ENCODE data around the gene NEFH. TPM values are rescaled to one million over a fixed set of nuclear protein-coding genes. Genes with fewer than 3 reads are reported as not detected.
"Not testable (repeated sequence)": the region's sequence is repeated elsewhere in the genome, so short reads cannot be mapped to it uniquely, and the experiment has no call there.

The NEFH gene, protein sequence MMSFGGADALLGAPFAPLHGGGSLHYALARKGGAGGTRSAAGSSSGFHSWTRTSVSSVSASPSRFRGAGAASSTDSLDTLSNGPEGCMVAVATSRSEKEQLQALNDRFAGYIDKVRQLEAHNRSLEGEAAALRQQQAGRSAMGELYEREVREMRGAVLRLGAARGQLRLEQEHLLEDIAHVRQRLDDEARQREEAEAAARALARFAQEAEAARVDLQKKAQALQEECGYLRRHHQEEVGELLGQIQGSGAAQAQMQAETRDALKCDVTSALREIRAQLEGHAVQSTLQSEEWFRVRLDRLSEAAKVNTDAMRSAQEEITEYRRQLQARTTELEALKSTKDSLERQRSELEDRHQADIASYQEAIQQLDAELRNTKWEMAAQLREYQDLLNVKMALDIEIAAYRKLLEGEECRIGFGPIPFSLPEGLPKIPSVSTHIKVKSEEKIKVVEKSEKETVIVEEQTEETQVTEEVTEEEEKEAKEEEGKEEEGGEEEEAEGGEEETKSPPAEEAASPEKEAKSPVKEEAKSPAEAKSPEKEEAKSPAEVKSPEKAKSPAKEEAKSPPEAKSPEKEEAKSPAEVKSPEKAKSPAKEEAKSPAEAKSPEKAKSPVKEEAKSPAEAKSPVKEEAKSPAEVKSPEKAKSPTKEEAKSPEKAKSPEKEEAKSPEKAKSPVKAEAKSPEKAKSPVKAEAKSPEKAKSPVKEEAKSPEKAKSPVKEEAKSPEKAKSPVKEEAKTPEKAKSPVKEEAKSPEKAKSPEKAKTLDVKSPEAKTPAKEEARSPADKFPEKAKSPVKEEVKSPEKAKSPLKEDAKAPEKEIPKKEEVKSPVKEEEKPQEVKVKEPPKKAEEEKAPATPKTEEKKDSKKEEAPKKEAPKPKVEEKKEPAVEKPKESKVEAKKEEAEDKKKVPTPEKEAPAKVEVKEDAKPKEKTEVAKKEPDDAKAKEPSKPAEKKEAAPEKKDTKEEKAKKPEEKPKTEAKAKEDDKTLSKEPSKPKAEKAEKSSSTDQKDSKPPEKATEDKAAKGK
- total RNA-seq: 8.4 TPM in 2 replicates

DNA sequence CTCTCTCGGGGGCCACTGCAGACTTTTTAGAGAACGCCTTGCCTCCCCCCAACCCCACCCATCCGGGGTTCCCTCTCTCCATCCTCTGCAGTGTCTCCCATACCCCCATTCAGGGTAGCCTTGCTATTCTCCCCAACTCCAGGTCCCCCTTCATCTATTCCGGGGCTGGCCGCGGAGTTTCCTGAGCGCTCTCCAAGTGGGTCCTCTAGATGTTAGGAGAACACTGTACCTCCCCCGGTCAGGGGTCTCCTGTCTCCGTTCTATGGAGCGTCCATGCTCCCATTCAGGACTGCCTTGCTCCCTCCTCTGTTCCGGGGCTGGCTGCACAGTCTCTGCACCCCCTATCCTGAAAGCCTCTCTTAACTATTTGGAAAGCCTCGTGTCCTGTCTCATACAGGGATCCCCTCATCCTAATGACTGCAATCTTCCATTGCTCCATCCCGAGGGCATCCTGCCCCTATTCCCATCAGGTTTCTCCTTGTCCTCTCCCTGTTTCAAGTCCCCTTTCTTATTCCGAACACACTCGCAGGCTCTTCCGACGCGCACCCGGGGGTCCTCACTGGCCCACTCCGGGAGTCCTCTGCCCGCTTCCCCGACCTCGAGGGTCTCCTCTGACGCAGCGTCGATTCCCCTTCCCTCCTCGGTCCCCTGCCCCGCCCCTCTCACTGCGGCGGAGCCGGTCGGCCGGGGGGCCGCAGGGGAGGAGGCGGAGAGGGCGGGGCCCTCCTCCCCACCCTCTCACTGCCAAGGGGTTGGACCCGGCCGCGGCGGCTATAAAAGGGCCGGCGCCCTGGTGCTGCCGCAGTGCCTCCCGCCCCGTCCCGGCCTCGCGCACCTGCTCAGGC lies at the start of gene NEFH:
NEFH (plus strand) TSS at position 802 of the 845 bp plus-strand sequence. CDS start 45 bp downstream, outside the sequence.
- Mint-ChIP-seq H3K4me3 (peak within 1 kb of the TSS; percentile 41), H3K27me3 (ENCODE audit: insufficient read depth) (peaks cover 41% of the 10 kb centered on the region), H3K27ac (no peak within 1 kb of the TSS), H3K36me3 (ENCODE audit: low read depth) (no peaks in the 10 kb centered on the region), H3K9me3 (no peaks in the 10 kb centered on the region), H3K4me1 (ENCODE audit: low read depth) (peaks cover 11% of the 10 kb centered on the region)
- DNase-seq (ENCODE audit: low spot score): no peak
- intact Hi-C loops (cut with micrococcal nuclease): no loop called here

DNA sequence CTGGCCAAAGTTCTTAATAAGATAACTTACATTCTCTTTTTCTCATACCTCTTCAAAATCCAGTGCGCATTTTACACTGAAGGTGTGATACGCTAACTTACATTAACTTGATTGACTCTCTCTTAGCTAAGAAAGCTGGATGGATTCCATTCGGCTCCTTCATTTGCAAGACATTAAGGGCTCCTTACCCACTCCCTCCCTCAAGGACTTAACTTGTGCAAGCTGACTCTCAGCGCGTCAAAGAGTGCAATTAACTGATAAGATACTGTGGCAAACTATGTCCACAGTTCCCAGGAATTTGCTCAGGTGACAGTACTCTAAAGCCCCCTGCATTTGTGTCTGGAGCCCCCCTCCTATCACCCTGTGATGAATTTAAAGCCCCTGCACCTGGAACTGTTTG lies 48.0 kb upstream of the NEFH start:
- Mint-ChIP-seq H3K9me3 (no peaks in the 10 kb centered on the region), H3K27me3 (ENCODE audit: insufficient read depth) (peaks cover 48% of the 10 kb centered on the region), H3K36me3 (ENCODE audit: low read depth) (no peaks in the 10 kb centered on the region)

DNA sequence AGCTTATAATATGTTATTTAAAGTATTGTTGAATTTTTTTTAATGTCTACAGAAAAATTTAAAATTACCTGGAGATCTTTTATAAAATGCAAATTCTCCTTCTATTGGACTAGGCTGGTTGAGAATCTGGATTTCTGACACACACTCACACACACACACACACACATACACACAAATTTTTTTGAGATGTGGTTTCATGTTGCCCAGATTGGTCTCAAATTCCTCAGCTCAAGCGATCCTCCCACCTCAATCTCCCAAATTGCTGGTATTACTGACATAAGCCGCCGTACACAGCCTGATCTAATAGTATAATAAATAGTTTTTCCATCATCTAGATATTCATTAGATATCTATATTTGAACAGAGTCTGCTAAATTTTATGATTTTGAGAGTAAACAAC lies 46.2 kb upstream of the NEFH start:
- intact Hi-C loops (cut with micrococcal nuclease): no loop called here
- H3K4me3 Mint-ChIP-seq: no peak overlapping the region
- no peak overlapping the region for H3K27ac Mint-ChIP-seq
- H3K9me3 Mint-ChIP-seq: no peaks in the 10 kb centered on the region
- DNase-seq (ENCODE audit: low spot score): no peak
- H3K36me3 Mint-ChIP-seq (ENCODE audit: low read depth): no peaks in the 10 kb centered on the region
- no peaks in the 10 kb centered on the region for H3K4me1 Mint-ChIP-seq (ENCODE audit: low read depth)
- peaks cover 46% of the 10 kb centered on the region for H3K27me3 Mint-ChIP-seq (ENCODE audit: insufficient read depth)

More for the DNA sequence above, 48.0 kb upstream of the NEFH start:
- Mint-ChIP-seq H3K4me3 (no peak overlapping the region), H3K4me1 (ENCODE audit: low read depth) (no peaks in the 10 kb centered on the region), H3K27ac (no peak overlapping the region)
- intact Hi-C loops (cut with micrococcal nuclease): no loop called here
- no peak for DNase-seq (ENCODE audit: low spot score)

DNA sequence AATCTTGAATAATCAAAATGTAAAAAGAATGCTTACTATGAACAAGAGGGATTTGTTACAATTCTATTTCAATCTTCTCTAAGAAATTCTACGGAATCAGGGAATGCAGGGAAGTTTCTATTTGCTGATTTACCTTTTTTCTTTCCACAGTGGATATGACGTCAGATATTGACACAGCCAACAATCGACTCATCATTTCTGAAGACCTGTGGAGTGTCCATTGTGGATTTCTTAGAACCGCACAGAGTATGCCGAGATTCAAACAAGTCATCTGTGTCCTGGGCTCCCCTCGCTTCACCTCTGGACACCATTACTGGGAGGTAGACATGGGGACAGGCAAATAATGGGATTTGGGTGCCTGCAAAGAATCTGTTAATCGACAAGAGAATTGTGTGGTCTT lies 45.7 kb upstream of the NEFH start:
- H3K4me1 Mint-ChIP-seq (ENCODE audit: low read depth): no peaks in the 10 kb centered on the region
- H3K9me3 Mint-ChIP-seq: no peaks in the 10 kb centered on the region
- no peak overlapping the region for H3K4me3 Mint-ChIP-seq
- H3K36me3 Mint-ChIP-seq (ENCODE audit: low read depth): no peaks in the 10 kb centered on the region
- H3K27ac Mint-ChIP-seq: no peak overlapping the region
- intact Hi-C loops (cut with micrococcal nuclease): no loop called here
- no peak for DNase-seq (ENCODE audit: low spot score)
- peaks cover 42% of the 10 kb centered on the region for H3K27me3 Mint-ChIP-seq (ENCODE audit: insufficient read depth)

DNA sequence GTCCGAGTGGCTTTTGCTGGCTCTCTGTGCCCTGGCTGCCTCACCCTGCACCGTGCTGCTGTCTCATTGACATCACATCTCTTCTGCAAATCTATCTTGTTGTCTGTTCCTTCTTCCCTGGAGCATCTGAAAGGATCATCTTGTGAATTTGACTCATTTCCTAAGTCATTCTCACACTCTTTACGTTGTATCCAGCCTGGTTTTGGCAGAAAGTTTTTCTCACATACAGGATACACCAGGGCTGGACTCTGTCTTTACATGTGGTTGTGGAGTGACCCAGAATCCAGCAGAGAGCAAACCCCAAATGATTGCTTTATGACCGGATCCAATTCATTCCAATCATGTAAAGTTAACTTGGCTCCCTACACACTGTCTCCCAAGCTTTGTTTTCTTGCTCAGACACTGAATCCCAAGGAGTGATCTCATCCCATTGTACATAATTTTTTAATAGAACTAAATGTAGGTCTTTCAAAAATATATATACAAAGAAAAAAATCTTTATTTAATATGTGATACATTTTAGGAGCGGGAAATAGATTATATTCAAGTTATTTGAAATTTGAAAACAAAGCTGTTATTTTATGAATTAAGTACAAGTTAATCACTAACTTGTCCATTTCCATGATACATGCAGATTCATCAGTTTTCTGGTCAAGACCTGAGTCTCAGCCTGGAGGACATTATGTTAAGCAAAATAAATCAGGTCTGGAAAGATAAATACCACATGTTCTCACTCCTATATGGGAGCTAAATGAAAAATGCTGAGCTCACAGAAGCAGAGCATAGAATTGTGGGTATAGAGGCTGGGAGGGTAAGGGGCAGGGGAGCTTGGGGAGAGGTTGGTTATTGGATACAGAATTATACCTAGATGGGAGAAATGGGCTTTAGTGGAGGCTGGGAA lies 44.5 kb upstream of the NEFH start:
- no peaks in the 10 kb centered on the region for H3K36me3 Mint-ChIP-seq (ENCODE audit: low read depth)
- no peak overlapping the region for H3K4me3 Mint-ChIP-seq
- intact Hi-C loops (cut with micrococcal nuclease): no loop called here
- no peaks in the 10 kb centered on the region for H3K9me3 Mint-ChIP-seq
- no peak overlapping the region for H3K27ac Mint-ChIP-seq
- peaks cover 35% of the 10 kb centered on the region for H3K27me3 Mint-ChIP-seq (ENCODE audit: insufficient read depth)
- no peak for DNase-seq (ENCODE audit: low spot score)
- H3K4me1 Mint-ChIP-seq (ENCODE audit: low read depth): no peaks in the 10 kb centered on the region

DNA sequence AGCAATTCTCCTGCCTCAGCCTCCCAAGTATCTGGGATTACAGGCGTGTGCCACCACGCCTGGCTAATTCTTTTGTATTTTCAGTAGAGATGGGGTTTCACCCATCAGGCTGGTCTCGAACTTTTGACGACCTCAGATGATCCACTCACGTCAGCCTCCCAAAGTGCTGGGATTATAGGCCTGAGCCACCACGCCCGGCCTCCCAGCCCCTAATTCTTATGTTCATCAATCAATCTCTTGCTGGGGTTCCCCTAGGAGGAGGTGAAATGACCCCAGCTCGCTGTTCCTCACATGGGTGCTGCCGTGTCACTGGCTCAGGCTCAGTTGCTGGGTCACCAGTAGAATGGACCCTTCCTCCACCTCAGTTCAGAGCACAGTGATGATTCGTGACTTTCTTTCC lies 41.7 kb upstream of the NEFH start, which contains the start of gene RFPL1:
RFPL1 (plus strand) TSS at position 301 of the 400 bp plus-strand sequence.
- intact Hi-C loops (cut with micrococcal nuclease); H3K4me1 Mint-ChIP-seq (ENCODE audit: low read depth); H3K27ac Mint-ChIP-seq; H3K36me3 Mint-ChIP-seq (ENCODE audit: low read depth); DNase-seq (ENCODE audit: low spot score); H3K9me3 Mint-ChIP-seq; H3K4me3 Mint-ChIP-seq: not testable (repeated sequence)
- peaks cover 24% of the 10 kb centered on the region for H3K27me3 Mint-ChIP-seq (ENCODE audit: insufficient read depth)

DNA sequence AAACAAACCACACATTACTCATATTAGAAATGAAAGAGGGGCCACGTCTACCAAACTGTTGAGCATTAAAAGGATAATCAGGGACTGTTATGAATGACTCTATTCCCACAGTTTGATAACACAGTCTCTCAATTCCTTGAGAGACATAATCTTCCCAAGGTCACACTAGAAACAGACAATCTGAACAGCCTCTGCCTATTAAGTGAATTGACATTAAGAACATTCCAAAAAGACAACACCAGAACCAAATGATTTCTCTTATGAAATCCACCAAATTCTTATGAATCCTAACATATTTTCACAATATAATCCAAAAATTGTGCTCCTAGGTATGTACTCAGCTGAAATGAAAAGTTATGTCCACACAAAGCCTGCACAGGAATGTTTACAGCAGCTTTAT lies 37.0 kb upstream of the NEFH start:
- intact Hi-C loops (cut with micrococcal nuclease): no loop called here
- H3K27ac Mint-ChIP-seq: no peak overlapping the region
- no peaks in the 10 kb centered on the region for H3K9me3 Mint-ChIP-seq
- H3K36me3 Mint-ChIP-seq (ENCODE audit: low read depth): no peaks in the 10 kb centered on the region
- no peaks in the 10 kb centered on the region for H3K4me1 Mint-ChIP-seq (ENCODE audit: low read depth)
- peaks cover 6% of the 10 kb centered on the region for H3K27me3 Mint-ChIP-seq (ENCODE audit: insufficient read depth)
- no peak for DNase-seq (ENCODE audit: low spot score)
- no peak overlapping the region for H3K4me3 Mint-ChIP-seq

DNA sequence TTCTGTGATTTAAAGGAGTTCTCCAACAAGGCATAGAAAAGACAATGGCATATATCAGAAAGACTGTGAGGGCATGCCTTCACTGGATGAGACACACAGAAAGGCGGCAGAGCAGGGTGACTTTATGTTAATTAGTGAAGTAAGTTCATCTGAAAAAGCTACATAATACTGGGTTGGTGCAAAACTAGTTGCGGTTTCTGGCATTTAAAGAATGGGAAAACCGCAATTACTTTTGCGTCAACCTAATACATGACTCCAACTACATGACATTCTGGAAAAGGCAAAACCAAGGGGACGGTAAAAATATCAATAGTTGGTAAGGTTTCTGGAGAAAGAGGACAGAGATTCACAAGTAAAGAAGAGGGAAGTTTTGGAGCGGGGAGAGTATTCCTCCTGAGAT lies 36.6 kb upstream of the NEFH start:
- no peak overlapping the region for H3K27ac Mint-ChIP-seq
- H3K9me3 Mint-ChIP-seq: no peaks in the 10 kb centered on the region
- no peak overlapping the region for H3K4me3 Mint-ChIP-seq
- H3K27me3 Mint-ChIP-seq (ENCODE audit: insufficient read depth): peaks cover 6% of the 10 kb centered on the region
- H3K36me3 Mint-ChIP-seq (ENCODE audit: low read depth): no peaks in the 10 kb centered on the region
- no peaks in the 10 kb centered on the region for H3K4me1 Mint-ChIP-seq (ENCODE audit: low read depth)
- no peak for DNase-seq (ENCODE audit: low spot score)
- intact Hi-C loops (cut with micrococcal nuclease): no loop called here

DNA sequence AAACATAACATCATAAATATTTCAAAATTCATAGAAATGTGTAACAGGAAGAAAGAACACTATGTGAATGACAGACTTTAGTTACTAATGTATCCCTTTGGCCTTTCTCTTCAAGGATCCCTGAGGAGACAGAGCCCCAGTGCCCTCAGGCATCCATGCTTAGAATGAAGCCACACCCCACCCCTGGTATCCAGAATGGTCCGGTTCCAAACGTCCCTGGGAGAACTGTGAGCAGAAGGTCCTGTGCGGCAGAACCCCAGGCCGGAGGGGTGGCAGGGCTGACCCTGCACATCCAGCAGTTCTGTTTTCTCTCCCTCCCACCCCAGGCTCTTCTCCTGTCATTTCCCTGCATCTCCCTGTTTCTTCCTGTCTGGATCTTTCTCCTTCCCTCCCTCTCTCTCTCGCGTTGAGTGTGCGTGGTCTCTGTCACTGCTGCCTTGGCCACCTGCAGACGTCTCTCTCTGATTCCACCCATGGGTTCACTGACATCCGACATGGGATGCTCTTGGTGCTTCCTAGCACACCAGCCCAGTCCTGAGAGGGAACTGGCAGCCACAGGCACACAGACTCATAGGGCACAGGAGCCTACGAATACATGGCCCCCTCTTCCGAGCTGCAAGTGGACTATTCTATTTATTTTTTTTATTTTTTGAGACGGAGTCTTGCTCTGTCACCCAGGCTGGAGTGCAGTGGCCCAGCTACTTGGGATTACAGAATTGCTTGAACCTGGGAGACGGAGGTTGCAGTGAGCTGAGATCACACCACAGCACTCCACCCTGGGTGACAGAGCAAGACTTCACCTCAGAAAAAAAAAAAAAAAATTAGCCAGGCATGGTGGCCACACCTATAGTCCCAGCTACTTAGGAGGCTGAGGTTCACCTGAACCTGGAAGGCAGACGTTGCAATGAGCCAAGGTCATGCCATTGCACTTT lies 35.9 kb upstream of the NEFH start:
- no peaks in the 10 kb centered on the region for H3K36me3 Mint-ChIP-seq (ENCODE audit: low read depth)
- no peaks in the 10 kb centered on the region for H3K4me1 Mint-ChIP-seq (ENCODE audit: low read depth)
- DNase-seq (ENCODE audit: low spot score): no peak
- peaks cover 6% of the 10 kb centered on the region for H3K27me3 Mint-ChIP-seq (ENCODE audit: insufficient read depth)
- no peak overlapping the region for H3K4me3 Mint-ChIP-seq
- H3K27ac Mint-ChIP-seq: no peak overlapping the region
- intact Hi-C loops (cut with micrococcal nuclease): no loop called here
- no peaks in the 10 kb centered on the region for H3K9me3 Mint-ChIP-seq

DNA sequence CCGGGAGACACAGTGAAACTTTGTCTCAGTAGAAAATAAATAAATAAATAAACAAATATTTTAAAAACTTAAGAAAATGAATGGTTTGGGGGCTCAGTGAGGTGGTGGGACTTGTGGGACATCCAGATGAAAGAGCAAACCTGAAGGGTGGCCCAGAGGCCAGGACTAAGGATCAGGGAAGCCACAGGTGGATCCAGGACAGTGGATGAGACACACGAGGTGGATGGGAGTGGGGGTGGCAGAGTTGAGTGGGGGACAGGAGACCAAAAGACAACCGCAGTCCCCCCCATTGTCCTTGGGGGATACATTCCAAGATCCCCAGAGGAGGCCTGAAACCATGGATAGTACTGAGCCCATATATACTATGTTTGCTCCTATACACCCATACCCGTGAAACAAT lies 34.5 kb upstream of the NEFH start:
- H3K4me1 Mint-ChIP-seq (ENCODE audit: low read depth): no peaks in the 10 kb centered on the region
- no peak for DNase-seq (ENCODE audit: low spot score)
- peaks cover 6% of the 10 kb centered on the region for H3K27me3 Mint-ChIP-seq (ENCODE audit: insufficient read depth)
- H3K9me3 Mint-ChIP-seq: no peaks in the 10 kb centered on the region
- no peak overlapping the region for H3K27ac Mint-ChIP-seq
- H3K36me3 Mint-ChIP-seq (ENCODE audit: low read depth): no peaks in the 10 kb centered on the region
- no peak overlapping the region for H3K4me3 Mint-ChIP-seq
- intact Hi-C loops (cut with micrococcal nuclease): no loop called here

DNA sequence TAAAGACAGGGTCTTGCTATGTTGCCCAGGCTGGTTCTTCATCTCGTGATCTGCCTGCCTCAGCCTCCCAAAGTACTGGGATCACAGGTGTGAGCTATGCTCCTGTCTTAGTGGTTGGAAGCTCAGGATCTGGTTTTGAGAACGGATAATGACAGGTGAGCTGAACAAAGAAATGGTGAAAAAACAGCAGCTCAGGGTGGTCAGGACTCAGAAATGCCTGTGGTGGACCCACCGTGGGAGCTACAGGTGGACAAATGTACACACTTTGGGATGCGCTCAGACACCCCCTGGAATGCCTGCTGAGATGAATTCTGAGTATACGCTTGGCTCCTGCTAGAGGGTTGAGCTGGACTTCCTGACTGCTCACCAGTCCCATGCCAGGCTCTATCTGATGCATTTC lies 32.1 kb upstream of the NEFH start:
- intact Hi-C loops (cut with micrococcal nuclease): no loop called here
- Mint-ChIP-seq H3K27ac (no peak overlapping the region), H3K4me3 (no peak overlapping the region), H3K4me1 (ENCODE audit: low read depth) (no peaks in the 10 kb centered on the region), H3K27me3 (ENCODE audit: insufficient read depth) (no peaks in the 10 kb centered on the region), H3K9me3 (no peaks in the 10 kb centered on the region), H3K36me3 (ENCODE audit: low read depth) (no peaks in the 10 kb centered on the region)
- no peak for DNase-seq (ENCODE audit: low spot score)

All from activated T-helper 1 cell treated with anti-CD3 and anti-CD28 coated beads, Interleukin-12 subunit alpha, Interleukin-12 subunit beta, Interleukin-2, Interleukin-4 antibody, amounts not matched to agents 30 ng/mL and 10 ng/mL and 1 ng/mL, durations not matched to agents 14 hours and 24 hours and 36 hours (primary cell).